Breast epithelium (tissue), 3 donors: Measurements from ENCODE around the gene TMEM107.

ENCODE experiments used
- CTCF ChIP-seq, 3 donors: fragments of 450-650 bp; IDR thresholded peaks; one replicate each; pipeline ENCODE4 v1.5.1; 2016 to 2017; ENCODE audit warnings: antibody characterized with exemption in 3 of 3, mild to moderate bottlenecking in 3 of 3, moderate library complexity in 3 of 3
- POLR2AphosphoS5 ChIP-seq, 3 donors: sonication (generic); formaldehyde crosslinking; IDR thresholded peaks; one replicate each; pipeline ENCODE4 v1.6.1; 2017; ENCODE audit warnings: antibody characterized with exemption in 3 of 3

- TF ChIP-seq CTCF (IDR thresholded peaks at IDR 0.05) (no peak), POLR2AphosphoS5 (IDR thresholded peaks at IDR 0.05) (no peak)
These were observed 52.4 kb downstream of the TMEM107 start, which contains the start of gene HES7 for GRCh38 chr17:8123695-8124349.
